HG03460 (cell line): ENCODE data around the gene MARCHF3.
"Not testable (repeated sequence)": the region's sequence is repeated elsewhere in the genome, so short reads cannot be mapped to it uniquely, and the experiment has no call there.

Experiments
- ATAC-seq: cut with Tn5 transposase; IDR thresholded peaks from one replicate; pipeline ENCODE4 v1.9.1; 2021; ENCODE audit not compliant: unreplicated experiment

MARCHF3 gene

GRCh38 chr5:126959188-126959587 is 71.2 kb downstream of the MARCHF3 start:
- no peak for ATAC-seq

- ATAC-seq, result no peak
Measured at GRCh38 chr5:126956991-126957390, 73.4 kb downstream of the MARCHF3 start.

- no peak for ATAC-seq
Measured at GRCh38 chr5:126954981-126955380, 75.4 kb downstream of the MARCHF3 start.

- ATAC-seq, result no peak
Measured at GRCh38 chr5:126953640-126954039, 76.7 kb downstream of the MARCHF3 start.

GRCh38 chr5:126949475-126949874 is 80.9 kb downstream of the MARCHF3 start:
- ATAC-seq, result no peak

- no peak for ATAC-seq
Measured at GRCh38 chr5:126948453-126948852, 81.9 kb downstream of the MARCHF3 start.

- no peak for ATAC-seq
Measured at GRCh38 chr5:126948011-126948355, 82.4 kb downstream of the MARCHF3 start.

- peak; percentile 91 for ATAC-seq
Measured at GRCh38 chr5:126947146-126948010, 83.0 kb downstream of the MARCHF3 start.

GRCh38 chr5:126942908-126943307 is 87.5 kb downstream of the MARCHF3 start:
- not testable (repeated sequence) for ATAC-seq

- ATAC-seq, result no peak
Measured at GRCh38 chr5:126941403-126941802, 89.0 kb downstream of the MARCHF3 start.

GRCh38 chr5:126939887-126940286 is 90.5 kb downstream of the MARCHF3 start:
- ATAC-seq, result no peak

- no peak for ATAC-seq
Measured at GRCh38 chr5:126938466-126938865, 91.9 kb downstream of the MARCHF3 start.

- ATAC-seq, result no peak
Measured at GRCh38 chr5:126937771-126938170, 92.6 kb downstream of the MARCHF3 start.

- ATAC-seq, result no peak
Measured at GRCh38 chr5:126936775-126937418, 93.5 kb downstream of the MARCHF3 start.

- no peak for ATAC-seq
Measured at GRCh38 chr5:126931963-126932660, 98.2 kb downstream of the MARCHF3 start.

- no peak for ATAC-seq
Measured at GRCh38 chr5:126928041-126928440, 102.3 kb downstream of the MARCHF3 start.

- ATAC-seq, result no peak
Measured at GRCh38 chr5:126927429-126927828, 102.9 kb downstream of the MARCHF3 start.

GRCh38 chr5:126926187-126926586 is 104.2 kb downstream of the MARCHF3 start:
- no peak for ATAC-seq

GRCh38 chr5:126925482-126925881 is 104.9 kb downstream of the MARCHF3 start:
- no peak for ATAC-seq

GRCh38 chr5:126924331-126925033 is 105.9 kb downstream of the MARCHF3 start:
- no peak for ATAC-seq
